Endothelial cell of umbilical vein (primary cell): ENCODE results near the gene LRRC27. TPM values are rescaled to one million over a fixed set of nuclear protein-coding genes. Genes with fewer than 3 reads are reported as not detected.
"Not testable (repeated sequence)": the region's sequence is repeated elsewhere in the genome, so short reads cannot be mapped to it uniquely, and the experiment has no call there.

Experiments
- BruUV-seq: library from RNA; stranded (reverse); fragments of 400-500 nt; replicated peaks from 2 replicates; lab custom pipeline; 2021; lab: Mats Ljungman, UMichigan
- CTCF ChIA-PET: fragments of 300-600, 350-600 bp; sonication (Branson Sonifier 250); formaldehyde crosslinking; loops from one replicate; lab custom pipeline; 2021; ENCODE audit warnings: antibody characterized with exemption, inconsistent platforms; lab: Charles Lee
- POLR2A ChIA-PET: fragments of 300-600, 350-600 bp; sonication (Branson Sonifier 250); formaldehyde crosslinking; loops from one replicate; lab custom pipeline; 2021; ENCODE audit warnings: antibody characterized with exemption, inconsistent platforms; lab: Charles Lee
- DNase-seq: peaks from one replicate; pipeline ENCODE4 v3.0.0-alpha.2; 2011; ENCODE audit warnings: low read depth, low spot score
- FAIRE-seq: peaks from 2 replicates; lab custom pipeline; 2011; peaks lifted over from hg19 to GRCh38; lab: Jason Lieb, UNC
- H2AFZ ChIP-seq: 2 replicates; pipeline ENCODE4 v1.6.0; 2012; ENCODE audit warnings: low read depth, low read length, control low read depth, inconsistent platforms
- H3K27ac ChIP-seq: 2 replicates; pipeline ENCODE4 v1.5.1; 2011; ENCODE audit warnings: low read depth, mild to moderate bottlenecking, control low read depth, low read length, moderate library complexity; ENCODE audit not compliant: insufficient read depth
- H3K27me3 ChIP-seq, 2 experiments: 2 replicates each; pipeline versions ENCODE4 v1.6.0 to v1.6.1; 2011; ENCODE audit warnings: low read length in 2 of 2, mixed read lengths in 1 of 2; ENCODE audit not compliant: control insufficient read depth in 2 of 2, insufficient read depth in 2 of 2
- H3K36me3 ChIP-seq, 2 experiments: 2 replicates in 1 of 2; 3 replicates in 1 of 2; pipeline ENCODE4 v1.5.1; 2011; ENCODE audit warnings: low read length in 2 of 2, mild to moderate bottlenecking in 1 of 2, moderate library complexity in 1 of 2; ENCODE audit not compliant: control insufficient read depth in 2 of 2, insufficient read depth in 2 of 2; ENCODE audit errors: extremely low read depth in 1 of 2
- H3K4me1 ChIP-seq: 3 replicates; pipeline ENCODE4 v1.5.1; 2011; ENCODE audit warnings: mild to moderate bottlenecking, low read length; ENCODE audit not compliant: control insufficient read depth, insufficient read depth; ENCODE audit errors: extremely low read depth
- H3K4me2 ChIP-seq: 2 replicates; pipeline ENCODE4 v1.6.1; 2011; ENCODE audit warnings: low read length, control low read depth, mixed read lengths; ENCODE audit not compliant: insufficient read depth
- H3K4me3 ChIP-seq, 3 experiments: fragments of 200-600 bp in 1 of 3; sonication (generic), shearing (Covaris generic) in 1 of 3; replicated peaks in 1 of 3; 2 replicates each; pipeline ENCODE4 v1.5.1; 2011 to 2016; ENCODE audit warnings: control low read depth in 3 of 3, low read length in 3 of 3, mild to moderate bottlenecking in 2 of 3, inconsistent platforms in 1 of 3, low read depth in 1 of 3, moderate library complexity in 1 of 3; ENCODE audit not compliant: insufficient read depth in 1 of 3
- H3K79me2 ChIP-seq: 2 replicates; pipeline ENCODE4 v1.6.0; 2012; ENCODE audit warnings: low read length, inconsistent platforms; ENCODE audit not compliant: control insufficient read depth, insufficient read depth
- H3K9ac ChIP-seq: replicated peaks from 2 replicates; pipeline ENCODE3; 2011; ENCODE audit warnings: low read length, control low read depth; ENCODE audit not compliant: insufficient read depth; ENCODE audit errors: extremely low read depth
- H3K9me1 ChIP-seq: replicated peaks from 3 replicates; pipeline ENCODE4 v1.6.0; 2011; ENCODE audit warnings: mild to moderate bottlenecking, low read length; ENCODE audit not compliant: control insufficient read depth, insufficient read depth; ENCODE audit errors: extremely low read depth
- H3K9me3 ChIP-seq: replicated peaks from 2 replicates; pipeline ENCODE4 v1.5.1; 2012; ENCODE audit warnings: low read length, inconsistent platforms; ENCODE audit not compliant: control insufficient read depth, insufficient read depth
- H4K20me1 ChIP-seq: replicated peaks from 2 replicates; pipeline ENCODE3; 2011; ENCODE audit warnings: mild to moderate bottlenecking, low read length; ENCODE audit not compliant: control insufficient read depth, insufficient read depth; ENCODE audit errors: extremely low read depth
- CTCF ChIP-seq, 2 donors: IDR thresholded peaks; 1 replicate in 1 of 2; 2 replicates in 1 of 2; pipeline ENCODE4 v1.5.1; 2011; ENCODE audit warnings: low read length in 2 of 2, mild to moderate bottlenecking in 2 of 2, moderate library complexity in 2 of 2, control low read depth in 1 of 2, inconsistent platforms in 1 of 2, low read depth in 1 of 2; ENCODE audit not compliant: insufficient read depth in 1 of 2; ENCODE audit errors: extremely low read depth in 1 of 2
- EZH2 ChIP-seq: IDR thresholded peaks from 2 replicates; pipeline ENCODE4 v1.6.1; 2012; ENCODE audit warnings: borderline replicate concordance, low read depth, mild to moderate bottlenecking, moderate library complexity, low read length, inconsistent platforms; ENCODE audit not compliant: severe bottlenecking
- FOS ChIP-seq: IDR thresholded peaks from 2 replicates; pipeline ENCODE4 v1.6.1; 2011; ENCODE audit warnings: mild to moderate bottlenecking, low read length, moderate library complexity, borderline replicate concordance; ENCODE audit not compliant: insufficient read depth
- GATA2 ChIP-seq: IDR thresholded peaks from 2 replicates; pipeline ENCODE4 v1.7.0; 2011; ENCODE audit warnings: low read depth, mild to moderate bottlenecking, moderate library complexity, mixed read lengths, low read length; ENCODE audit not compliant: insufficient read length, insufficient read depth
- JUN ChIP-seq: IDR thresholded peaks from 2 replicates; pipeline ENCODE4 v1.6.1; 2011; ENCODE audit warnings: borderline replicate concordance, low read depth; ENCODE audit not compliant: insufficient read length, insufficient read depth
- MAX ChIP-seq: IDR thresholded peaks from 2 replicates; pipeline ENCODE4 v1.6.1; 2011; ENCODE audit not compliant: insufficient read depth, insufficient read length
- MYC ChIP-seq: IDR thresholded peaks from one replicate; pipeline ENCODE4 v1.6.1; 2011; ENCODE audit warnings: mild to moderate bottlenecking, low read depth, low read length
- POLR2A ChIP-seq: IDR thresholded peaks from 2 replicates; pipeline ENCODE4 v1.6.1; 2012; ENCODE audit warnings: low read depth, mild to moderate bottlenecking, control low read depth, low read length
- POLR2AphosphoS5 ChIP-seq: IDR thresholded peaks from 2 replicates; pipeline ENCODE4 v1.6.1; 2012; ENCODE audit warnings: low read depth, mild to moderate bottlenecking, control low read depth, low read length, moderate library complexity; ENCODE audit not compliant: insufficient read depth
- dilution Hi-C: fragments of 300-500 bp; cut with MboI; formaldehyde crosslinking; loops from one replicate; pipeline ENCODE4 v1.15.0; 2019; ENCODE audit warnings: low sequenced_read_pairs; ENCODE audit not compliant: extremely low pct_ligation_motif_present
- intact Hi-C: fragments of 100-400 bp; cut with micrococcal nuclease; formaldehyde crosslinking; loops from one replicate; pipeline ENCODE4 v1.10.0; 2022
- polyA plus RNA-seq, 4 experiments: library from polyadenylated mRNA; depleted of rRNA in 3 of 4; stranded (reverse) in 3 of 4; unstranded in 1 of 4; fragments of >200 nt; gene quantifications; 2 replicates each; pipeline versions ENCODE4 v1.2.1 to v1.2.3, GENCODE V29; 2011 to 2012; ENCODE audit warnings: missing spikeins in 1 of 4
- total RNA-seq: library from RNA; stranded (reverse); gene quantifications from 2 replicates; pipeline ENCODE4 v1.2.3, GENCODE V29; 2021

The LRRC27 gene
- total and polyA plus RNA-seq, 2 donors (not counting 3 experiments of a cell fraction or from before 2014, with no cell fraction given), result 8.3 to 13.6 TPM

- H3K27ac ChIP-seq, result peak overlapping the region; percentile 48
- peak overlapping the region; percentile 72 for H2AFZ ChIP-seq
- H3K4me1 ChIP-seq, result peaks cover 19% of the 10 kb centered on the region
- no peaks in the 10 kb centered on the region for H3K79me2 ChIP-seq
- H3K4me3 ChIP-seq, result peak overlapping the region; percentile 36 to 45 (median 41)
- intact Hi-C loops, result no loop called here
- H3K36me3 ChIP-seq, result peaks cover 0 to 3% of the 10 kb centered on the region in 2 experiments
- H3K9me1 ChIP-seq, result no peaks in the 10 kb centered on the region
- H3K27me3 ChIP-seq, result no peaks in the 10 kb centered on the region
- peak overlapping the region; percentile 49 for H3K9ac ChIP-seq
- DNase-seq (peak; percentile 46), FAIRE-seq (peak; percentile 80)
- no peaks in the 10 kb centered on the region for H4K20me1 ChIP-seq
- dilution Hi-C loops, result no loop called here
- CTCF ChIA-PET, result interaction anchor here (1.2 kb wide), 1 partner anchor 13 kb away, joined by 3 read pairs; no protein-coding TSS in a partner anchor
- H3K9me3 ChIP-seq, result no peaks in the 10 kb centered on the region
- TF ChIP-seq MAX, result no peak
- TF ChIP-seq MYC, result no peak
- TF ChIP-seq POLR2AphosphoS5, result no peak
- no peak for TF ChIP-seq CTCF (IDR thresholded peaks at IDR 0.05; ENCODE audit: extremely low read depth in 1 of 2, insufficient read depth in 1 of 2, low read depth in 1 of 2, low read length in 2 of 2)
- TF ChIP-seq GATA2, result no peak
- no peak for TF ChIP-seq JUN
- TF ChIP-seq FOS, result no peak
- TF ChIP-seq POLR2A, result no peak
- no peak for TF ChIP-seq EZH2
- POLR2A ChIA-PET, result no interaction called here
- BruUV-seq, result no TSS peak
- H3K4me2 ChIP-seq, result peak overlapping the region; percentile 62
Measured at GRCh38 chr10:132336919-132337407, 5.0 kb downstream of the LRRC27 start.

DNA sequence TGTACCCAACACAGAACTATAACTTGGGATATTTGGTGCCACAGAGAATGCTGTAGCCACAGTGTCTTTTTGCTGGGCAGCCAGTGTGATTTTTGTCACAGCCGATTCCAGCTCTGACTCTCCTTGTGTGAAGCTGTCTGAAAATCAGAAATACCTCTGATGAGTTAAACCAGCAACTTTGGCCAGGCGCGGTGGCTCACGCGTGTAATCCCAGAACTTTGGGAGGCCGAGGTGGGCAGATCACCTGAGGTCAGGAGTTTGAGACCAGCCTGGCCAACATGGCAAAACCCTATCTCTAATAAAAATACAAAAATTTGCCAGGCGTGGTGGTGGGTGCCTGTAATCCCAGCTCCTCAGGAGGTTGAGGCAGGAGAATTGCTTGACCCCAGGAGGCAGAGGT, 5.9 kb downstream of the LRRC27 start:
- DNase-seq, POLR2A ChIA-PET, H3K27ac ChIP-seq, dilution Hi-C loops, FAIRE-seq, H3K9ac ChIP-seq, BruUV-seq, H3K9me3 ChIP-seq, H2AFZ ChIP-seq, H3K4me3 ChIP-seq, H3K36me3 ChIP-seq, H3K27me3 ChIP-seq, H3K79me2 ChIP-seq, H4K20me1 ChIP-seq, intact Hi-C loops, H3K9me1 ChIP-seq: not testable (repeated sequence)
- peaks cover 13% of the 10 kb centered on the region for H3K4me1 ChIP-seq
- CTCF ChIA-PET, result interaction anchor here (0.9 to 1.2 kb wide), 3 partner anchors 12 to 43 kb away, joined by 3 to 4 read pairs (median 3); no protein-coding TSS in a partner anchor
- H3K4me2 ChIP-seq, result peak overlapping the region; percentile 62
